Keratinocyte (primary cell): ENCODE measurements around the gene BLCAP. TPM values are rescaled to one million over a fixed set of nuclear protein-coding genes. Genes with fewer than 3 reads are reported as not detected.

Source experiments
- DNase-seq: peaks from one replicate; pipeline ENCODE4 v3.0.0-alpha.2; 2011; ENCODE audit warnings: low read depth, missing footprints, low spot score
- FAIRE-seq: peaks from 2 replicates; lab custom pipeline; 2011; peaks lifted over from hg19 to GRCh38; lab: Jason Lieb, UNC
- H2AFZ ChIP-seq: 2 replicates; pipeline ENCODE4 v1.6.0; 2012; ENCODE audit warnings: low read length, control low read depth, inconsistent platforms; ENCODE audit not compliant: control insufficient read depth
- H3K27ac ChIP-seq: 2 replicates; pipeline ENCODE4 v1.5.1; 2011; ENCODE audit warnings: low read length; ENCODE audit not compliant: control insufficient read depth, insufficient read depth
- H3K27me3 ChIP-seq: 3 replicates; pipeline ENCODE4 v1.6.0; 2011; ENCODE audit warnings: low read length; ENCODE audit not compliant: control insufficient read depth, insufficient read depth; ENCODE audit errors: extremely low read depth
- H3K36me3 ChIP-seq, 2 experiments: 2 replicates in 1 of 2; 3 replicates in 1 of 2; pipeline ENCODE4 v1.5.1; 2011; ENCODE audit warnings: low read length in 2 of 2, mild to moderate bottlenecking in 1 of 2; ENCODE audit not compliant: control insufficient read depth in 2 of 2, insufficient read depth in 2 of 2; ENCODE audit errors: extremely low read depth in 1 of 2
- H3K4me1 ChIP-seq: 3 replicates; pipeline ENCODE4 v1.5.1; 2011; ENCODE audit warnings: low read length; ENCODE audit not compliant: control insufficient read depth, insufficient read depth; ENCODE audit errors: extremely low read depth
- H3K4me2 ChIP-seq: 3 replicates; pipeline ENCODE4 v1.6.0; 2011; ENCODE audit warnings: low read depth, low read length; ENCODE audit not compliant: control insufficient read depth, insufficient read depth; ENCODE audit errors: extremely low read depth
- H3K4me3 ChIP-seq, 3 experiments: fragments of 200-600 bp in 1 of 3; sonication (generic) in 1 of 3; 2 replicates in 2 of 3; 3 replicates in 1 of 3; pipeline ENCODE4 v1.5.1; 2011 to 2016; ENCODE audit warnings: low read length in 3 of 3, mild to moderate bottlenecking in 3 of 3, control low read depth in 2 of 3, inconsistent platforms in 1 of 3, low read depth in 1 of 3, mixed read lengths in 1 of 3, mixed run types in 1 of 3, moderate library complexity in 1 of 3; ENCODE audit not compliant: control insufficient read depth in 2 of 3, insufficient read depth in 2 of 3; ENCODE audit errors: extremely low read depth in 1 of 3
- H3K79me2 ChIP-seq: 2 replicates; pipeline ENCODE4 v1.6.0; 2012; ENCODE audit warnings: low read length; ENCODE audit not compliant: control insufficient read depth, insufficient read depth
- H3K9ac ChIP-seq: 3 replicates; pipeline ENCODE4 v1.6.0; 2011; ENCODE audit warnings: low read length; ENCODE audit not compliant: control insufficient read depth, insufficient read depth; ENCODE audit errors: extremely low read depth
- H3K9me1 ChIP-seq: 3 replicates; pipeline ENCODE4 v1.6.0; 2011; ENCODE audit warnings: low read length; ENCODE audit not compliant: control insufficient read depth, insufficient read depth; ENCODE audit errors: extremely low read depth
- H3K9me3 ChIP-seq: 2 replicates; pipeline ENCODE4 v1.5.1; 2012; ENCODE audit warnings: low read depth, low read length; ENCODE audit not compliant: control insufficient read depth
- H4K20me1 ChIP-seq: 3 replicates; pipeline ENCODE4 v1.6.0; 2011; ENCODE audit warnings: low read length; ENCODE audit not compliant: control insufficient read depth, insufficient read depth; ENCODE audit errors: extremely low read depth
- CTCF ChIP-seq, 3 experiments: IDR thresholded peaks in 1 of 3; conservative IDR thresholded peaks in 1 of 3; optimal IDR thresholded peaks in 1 of 3; 2 replicates in 2 of 3; 3 replicates in 1 of 3; pipeline versions ENCODE3 to v1.5.1; 2011; ENCODE audit warnings: low read length in 3 of 3, mild to moderate bottlenecking in 3 of 3, moderate library complexity in 2 of 3, control low read depth in 1 of 3, inconsistent platforms in 1 of 3; ENCODE audit not compliant: insufficient read depth in 2 of 3; ENCODE audit errors: extremely low read depth in 1 of 3
- EZH2 ChIP-seq: IDR thresholded peaks from one replicate; pipeline ENCODE4 v1.6.1; 2012; ENCODE audit warnings: inconsistent platforms, mild to moderate bottlenecking, low read length, moderate library complexity
- dilution Hi-C: fragments of 300-500 bp; cut with MboI; formaldehyde crosslinking; loops from one replicate; pipeline ENCODE4 v1.7.0; 2020; ENCODE audit warnings: low sequenced_read_pairs; ENCODE audit not compliant: extremely low pct_ligation_motif_present
- polyA plus RNA-seq, 5 experiments: library from polyadenylated mRNA; depleted of rRNA in 3 of 5; stranded (reverse) in 3 of 5; stranded (forward) in 1 of 5; unstranded in 1 of 5; fragments of >200 nt; gene quantifications; 1 replicate in 1 of 5; 2 replicates in 3 of 5; 3 replicates in 1 of 5; pipeline versions ENCODE4 v1.2.1 to v1.2.3, GENCODE V29; 2011 to 2012; ENCODE audit warnings: missing spikeins in 2 of 5, low read depth in 1 of 5, low replicate concordance in 1 of 5

Gene BLCAP
- polyA plus RNA-seq, 1 donor (not counting 4 experiments of a cell fraction or from before 2014, with no cell fraction given) = 209 TPM

- Histone ChIP-seq H3K4me3 (no peak overlapping the region), H3K9ac (no peak overlapping the region), H3K36me3 (no peaks in the 10 kb centered on the region), H3K27me3 (peaks cover 7% of the 10 kb centered on the region), H3K4me2 (no peak overlapping the region), H3K9me1 (no peaks in the 10 kb centered on the region), H4K20me1 (no peaks in the 10 kb centered on the region), H2AFZ (no peak overlapping the region), H3K27ac (no peak overlapping the region), H3K9me3 (no peaks in the 10 kb centered on the region), H3K4me1 (no peaks in the 10 kb centered on the region), H3K79me2 (no peaks in the 10 kb centered on the region)
- DNase-seq (no peak), FAIRE-seq (no peak)
- TF ChIP-seq CTCF (optimal IDR thresholded peaks at IDR 0.05 in 1 of 3, IDR thresholded peaks at IDR 0.05 in 1 of 3, conservative IDR thresholded peaks at IDR 0.05 in 1 of 3; ENCODE audit: extremely low read depth in 1 of 3, insufficient read depth in 2 of 3, low read length in 3 of 3) (no peak), EZH2 (no peak)
- dilution Hi-C loops = no loop called here
Measured at GRCh38 chr20:37544386-37544785, 16.7 kb upstream of the BLCAP start.

- TF ChIP-seq CTCF (optimal IDR thresholded peaks at IDR 0.05 in 1 of 3, IDR thresholded peaks at IDR 0.05 in 1 of 3, conservative IDR thresholded peaks at IDR 0.05 in 1 of 3; ENCODE audit: extremely low read depth in 1 of 3, insufficient read depth in 2 of 3, low read length in 3 of 3) = peak; percentile 33 to 48 (median 43)
- no peak for TF ChIP-seq EZH2
- no peak overlapping the region for H2AFZ ChIP-seq
- H3K9me3 ChIP-seq = no peaks in the 10 kb centered on the region
- H3K27me3 ChIP-seq = peaks cover 7% of the 10 kb centered on the region
- H3K4me1 ChIP-seq = no peaks in the 10 kb centered on the region
- no peak overlapping the region for H3K4me3 ChIP-seq
- no peak overlapping the region for H3K4me2 ChIP-seq
- no peak overlapping the region for H3K9ac ChIP-seq
- H3K79me2 ChIP-seq = no peaks in the 10 kb centered on the region
- DNase-seq (no peak), FAIRE-seq (peak; percentile 52)
- H3K9me1 ChIP-seq = no peaks in the 10 kb centered on the region
- dilution Hi-C loops = no loop called here
- H3K36me3 ChIP-seq = no peaks in the 10 kb centered on the region
- no peaks in the 10 kb centered on the region for H4K20me1 ChIP-seq
- H3K27ac ChIP-seq = no peak overlapping the region
Measured at GRCh38 chr20:37543828-37544227, 16.2 kb upstream of the BLCAP start.
